Glomerular endothelial cell (primary cell): ENCODE measurements around the gene ANP32B. TPM values are rescaled to one million over a fixed set of nuclear protein-coding genes. Genes with fewer than 3 reads are reported as not detected.
"Not testable (repeated sequence)": the region's sequence is repeated elsewhere in the genome, so short reads cannot be mapped to it uniquely, and the experiment has no call there.

ENCODE experiments used
- DNase-seq: peaks from one replicate; pipeline ENCODE4 v3.0.0-alpha.2; 2011; ENCODE audit warnings: low read depth, low spot score; ENCODE audit errors: extremely low read depth
- total RNA-seq: library from RNA; depleted of rRNA; stranded (reverse); fragments of >200 nt; gene quantifications from 2 replicates; pipeline ENCODE4 v1.2.3, GENCODE V29; 2015

ANP32B gene
- total RNA-seq, 1 donor from 2014 or later: 30.8 TPM

GRCh38 chr9:97962575-97962974 is 20.6 kb upstream of the ANP32B start:
- DNase-seq: no peak

DNA sequence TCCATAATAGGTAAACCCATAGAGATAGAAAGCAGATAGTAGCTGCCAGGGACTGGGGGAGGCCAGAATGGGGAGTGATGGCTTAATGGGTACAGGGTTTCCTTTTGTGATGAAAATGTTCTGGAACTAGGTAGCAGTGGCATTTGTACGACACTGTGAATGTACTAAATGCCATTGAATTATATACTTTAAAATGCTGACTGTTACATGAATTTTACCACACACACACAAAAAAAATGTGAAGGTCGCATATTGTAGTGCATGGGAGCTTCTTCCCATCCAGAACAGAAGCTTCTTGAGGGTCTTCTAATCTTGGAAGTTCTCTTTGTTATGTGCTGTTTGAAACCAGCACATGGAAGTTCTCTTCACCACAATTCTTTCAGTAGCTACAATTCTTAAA is 19.9 kb upstream of the ANP32B start:
- DNase-seq: no peak

DNA sequence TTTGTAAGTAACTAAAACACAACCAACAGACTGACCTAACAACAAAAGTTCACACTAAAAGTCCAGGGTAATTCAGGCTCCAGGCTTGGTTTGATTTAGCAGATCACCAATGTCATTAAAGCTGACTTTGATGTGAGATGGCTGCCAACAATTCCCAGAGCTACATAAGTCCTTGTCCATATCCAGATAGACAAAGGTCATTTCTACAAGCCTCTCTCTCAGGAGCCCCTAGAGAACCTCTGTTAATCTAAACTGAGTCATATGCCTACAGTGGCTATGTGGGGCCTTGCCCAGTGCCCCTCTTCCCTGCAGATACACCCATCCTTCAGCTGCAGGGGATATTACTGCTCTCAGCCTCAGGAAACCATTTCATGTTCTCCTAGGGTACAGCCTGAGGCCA is 18.2 kb upstream of the ANP32B start:
- DNase-seq: no peak

- DNase-seq: no peak
Observed at GRCh38 chr9:97966493-97966892, 16.6 kb upstream of the ANP32B start.

GRCh38 chr9:97969014-97969413 is 14.1 kb upstream of the ANP32B start:
- DNase-seq: no peak

- no peak for DNase-seq
Observed at GRCh38 chr9:97970165-97970564, 13.0 kb upstream of the ANP32B start.

DNA sequence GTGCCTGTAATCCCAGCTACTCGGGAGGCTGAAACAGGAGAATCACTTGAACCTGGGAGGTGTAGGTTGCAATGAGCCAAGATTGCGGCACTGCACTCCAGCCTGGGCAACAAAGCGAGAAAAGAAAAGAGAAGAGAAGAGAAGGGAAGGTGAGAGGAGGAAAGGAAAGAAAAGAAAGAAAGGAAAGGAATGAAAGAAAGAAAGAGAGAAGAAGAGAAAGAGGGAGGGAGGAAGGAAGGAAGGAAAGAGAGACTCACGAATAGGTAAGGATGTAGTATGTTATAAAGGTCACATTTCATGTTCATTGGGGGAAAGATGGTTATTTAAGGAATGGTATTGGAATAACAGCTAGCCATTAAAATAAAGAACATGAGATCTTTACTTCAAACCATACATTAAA is 10.4 kb upstream of the ANP32B start:
- no peak for DNase-seq

DNA sequence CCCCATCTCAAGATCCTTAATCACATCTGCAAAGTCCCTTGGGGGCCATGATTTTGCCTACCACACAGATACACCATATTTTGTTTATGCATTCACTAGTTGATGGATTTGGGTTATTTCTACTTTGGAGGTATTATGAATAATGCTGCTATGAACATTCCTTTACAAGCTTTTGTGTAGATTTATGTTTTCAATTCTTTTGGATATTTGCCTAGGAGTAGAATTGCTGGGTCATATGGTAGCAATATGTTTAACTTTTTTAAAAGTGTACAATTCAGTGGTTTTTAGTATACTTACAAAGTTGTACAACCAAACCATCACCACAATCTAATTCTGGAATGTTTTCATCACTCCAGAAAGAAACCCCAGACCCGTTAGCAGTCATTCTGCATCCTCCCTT is 7.8 kb upstream of the ANP32B start:
- DNase-seq: no peak

GRCh38 chr9:97976633-97977032 is 6.5 kb upstream of the ANP32B start:
- DNase-seq: not testable (repeated sequence)

DNA sequence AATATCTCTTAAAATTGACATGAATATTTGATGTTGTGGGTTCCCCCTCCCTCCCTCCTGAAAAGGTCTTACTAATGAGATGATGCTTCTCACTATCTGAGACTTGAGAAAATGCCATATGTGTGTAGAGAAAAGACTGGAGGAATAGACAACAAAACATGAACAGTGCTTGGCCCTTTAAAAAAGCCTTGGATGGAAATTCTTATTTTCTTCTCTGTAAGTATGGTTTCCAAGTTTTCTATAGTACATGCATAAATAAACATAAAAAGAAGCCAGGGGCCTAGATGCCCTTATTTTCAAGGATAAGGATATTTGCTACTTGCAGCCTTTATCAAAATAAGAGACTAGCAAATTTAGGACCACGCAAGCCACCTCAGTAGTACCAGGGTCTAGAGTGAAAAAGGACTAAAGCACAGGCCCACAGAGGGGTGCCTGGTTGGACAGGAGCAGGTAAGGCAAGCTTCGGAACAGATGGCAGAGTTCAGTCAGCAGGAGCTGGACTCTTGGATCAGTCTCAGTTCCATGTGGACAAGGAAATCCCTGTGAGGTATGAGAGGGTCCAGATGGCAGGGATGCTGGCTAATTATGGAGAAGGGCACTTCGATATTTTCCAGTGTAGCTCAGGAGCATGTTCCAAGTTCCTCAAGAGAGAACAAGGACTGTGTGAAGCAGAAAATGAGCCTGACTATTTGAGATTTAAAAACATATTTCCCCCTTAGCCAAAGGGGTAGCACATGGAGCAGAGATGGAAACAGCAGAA is 4.6 kb upstream of the ANP32B start:
- no peak for DNase-seq

DNA sequence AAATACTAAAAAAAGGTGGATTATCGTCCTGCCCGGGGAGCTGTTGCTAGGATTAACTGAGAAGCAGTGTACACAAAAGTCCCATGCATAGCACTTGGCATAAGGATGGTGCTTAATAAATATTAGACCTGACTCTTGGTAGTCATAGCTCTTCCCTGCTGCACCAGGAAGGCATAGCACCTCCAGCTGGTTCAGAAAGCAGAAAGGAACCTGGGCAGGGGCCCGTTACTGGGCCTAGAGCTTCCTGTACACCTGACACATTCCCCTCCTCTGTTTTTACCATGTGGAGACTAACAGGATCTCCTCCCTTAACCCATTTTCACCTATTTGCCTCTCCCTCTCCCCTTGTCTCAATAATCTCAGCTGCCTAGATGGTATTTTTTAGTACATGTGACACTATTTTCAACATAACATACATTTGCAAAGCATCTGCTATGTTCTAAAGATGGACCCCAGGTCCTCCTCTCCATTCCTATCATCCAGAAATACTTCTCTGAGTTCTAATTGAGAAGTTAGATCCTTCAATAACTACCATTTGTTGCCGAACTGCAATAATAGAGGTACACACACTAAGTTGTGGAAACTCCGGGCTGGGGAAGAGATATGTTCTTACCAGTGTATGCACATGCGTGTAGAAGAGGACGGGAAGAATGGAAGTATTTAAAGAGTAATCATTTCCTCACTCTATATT is 3.2 kb upstream of the ANP32B start:
- no peak for DNase-seq

GRCh38 chr9:97980479-97980803 is 2.7 kb upstream of the ANP32B start:
- DNase-seq: no peak

GRCh38 chr9:97980918-97981845 is 2.0 kb upstream of the ANP32B start:
- DNase-seq: no peak

- DNase-seq: no peak
Observed at GRCh38 chr9:97981846-97982682, 1.1 kb upstream of the ANP32B start.

DNA sequence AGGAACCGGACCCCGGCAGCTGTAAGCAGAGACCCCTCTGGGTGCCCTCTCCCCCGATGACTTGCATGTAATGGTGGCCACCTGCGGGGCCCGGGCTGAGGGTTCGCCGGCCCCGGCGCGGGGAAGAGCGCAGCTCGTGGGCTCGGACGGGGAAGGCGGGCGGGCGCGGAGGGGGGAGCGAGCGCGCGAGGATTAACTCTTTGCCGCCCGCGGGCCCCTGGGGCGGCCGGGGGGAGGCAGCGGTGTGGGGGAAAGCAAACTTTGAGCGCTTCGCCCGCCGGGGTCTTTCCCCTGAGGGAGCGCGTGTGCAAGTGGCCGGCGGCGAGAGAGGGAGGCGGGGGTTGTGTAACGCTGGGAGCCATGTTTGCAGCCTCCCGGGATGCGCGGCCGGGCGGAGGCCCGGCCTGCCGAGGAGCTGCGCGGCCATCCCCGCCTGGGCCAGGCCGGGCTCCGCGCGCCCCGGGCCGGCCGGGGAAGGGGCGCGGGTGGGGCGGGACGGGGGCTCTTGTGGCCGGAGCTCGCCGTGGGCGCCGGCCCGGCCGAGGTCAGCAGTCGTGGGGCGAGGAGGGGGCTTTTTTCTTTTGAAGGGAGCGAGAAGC is 547 bp downstream of the ANP32B start:
- DNase-seq: no peak

DNA sequence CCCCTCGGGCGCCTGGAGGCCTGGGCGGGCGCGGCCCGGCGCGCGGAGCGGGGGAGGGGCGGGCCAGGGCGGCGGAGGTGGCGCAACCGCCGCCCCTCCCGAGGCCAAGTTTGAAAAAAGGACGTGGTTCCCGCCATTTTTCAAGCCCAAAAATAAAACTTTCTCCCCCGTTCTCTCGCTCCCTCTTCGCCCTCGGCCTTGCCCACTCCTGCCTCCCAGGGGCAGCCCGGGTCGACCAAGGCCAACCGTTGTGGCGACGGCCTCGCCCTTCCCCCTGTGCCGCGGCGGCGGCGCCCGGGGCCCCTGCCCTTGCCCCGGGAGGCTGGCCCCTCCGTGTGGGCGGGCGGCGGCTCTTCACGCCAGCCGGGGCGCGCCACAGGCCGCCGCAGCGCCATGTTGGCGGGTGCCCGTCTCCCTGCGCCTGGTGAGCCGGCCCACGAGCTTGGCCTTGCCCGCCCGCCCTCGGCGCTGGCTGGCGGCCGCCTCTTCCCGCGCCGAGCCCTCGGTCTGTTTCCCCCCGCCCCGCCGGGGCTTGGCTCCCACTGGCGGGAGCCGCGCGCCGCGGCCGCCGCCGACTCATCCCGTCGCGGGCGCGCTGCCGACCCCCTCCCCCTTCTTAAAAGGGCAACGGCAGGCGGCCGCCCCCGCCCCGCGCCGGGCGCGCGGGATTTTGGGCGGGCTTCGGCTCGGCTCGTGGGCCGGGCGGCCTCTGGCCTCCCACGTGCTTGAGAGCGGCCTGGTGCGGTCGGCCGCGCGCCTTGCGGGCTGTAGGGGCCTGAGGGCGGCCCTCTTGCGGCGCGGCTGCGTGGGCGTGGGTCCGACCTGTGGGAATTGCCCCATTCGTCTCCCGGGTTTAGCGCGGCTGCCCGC is 1.3 kb downstream of the ANP32B start:
- DNase-seq: no peak

DNA sequence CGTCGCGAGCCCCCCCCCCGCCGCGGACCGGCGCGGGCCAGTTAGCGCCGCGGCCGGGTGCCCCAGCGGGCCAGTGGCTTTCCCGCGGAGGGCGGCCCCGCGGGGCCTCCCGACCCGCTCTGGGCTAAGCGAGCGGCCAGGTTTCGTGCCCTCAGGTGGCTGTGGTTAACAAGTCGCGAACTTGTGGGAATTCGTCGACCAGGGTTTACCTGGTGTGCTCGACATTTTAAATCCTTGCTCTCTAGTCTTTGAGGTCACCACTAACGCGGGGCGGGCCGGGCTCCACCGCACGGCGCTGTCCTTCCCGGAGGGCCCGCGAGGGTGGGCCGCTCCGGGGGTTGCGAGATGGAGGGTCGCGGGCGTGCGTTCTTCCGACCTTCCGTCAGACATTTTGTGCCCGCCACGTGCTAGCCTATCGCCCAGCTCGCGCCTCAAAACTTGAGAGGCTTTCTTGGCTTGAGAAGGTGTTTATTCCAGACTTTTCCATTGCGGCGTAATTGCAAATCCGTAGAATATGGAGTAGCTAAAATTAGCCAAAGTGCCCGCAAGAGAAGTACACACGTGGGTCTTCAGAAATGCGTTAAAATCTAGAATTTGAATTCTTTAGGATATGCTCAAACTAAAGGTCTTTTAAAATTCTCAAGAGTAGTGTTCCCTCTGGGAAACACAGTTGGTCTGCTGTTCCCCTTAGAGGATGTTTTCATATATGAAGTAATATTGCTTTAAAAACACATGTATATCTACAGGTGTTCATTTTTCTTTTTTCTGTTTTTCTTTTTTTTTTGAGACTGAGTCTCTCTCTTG is 2.1 kb downstream of the ANP32B start:
- DNase-seq: no peak

- DNase-seq: no peak
Observed at GRCh38 chr9:97987487-97987886, 4.3 kb downstream of the ANP32B start.
